HepG2 (cell line): ENCODE results near the gene GCLC. TPM values are rescaled to one million over a fixed set of nuclear protein-coding genes. Genes with fewer than 3 reads are reported as not detected.

Experiments used
- AFF4 ChIP-seq: sonication (generic); formaldehyde crosslinking; IDR thresholded peaks from 2 replicates; pipeline ENCODE4 v1.4.0; 2020; ENCODE audit warnings: missing genetic modification reagents
- ELF3 ChIP-seq: IDR thresholded peaks from 2 replicates; pipeline ENCODE4 v1.6.1; 2016; ENCODE audit warnings: missing genetic modification reagents, missing compliant biosample characterization
- MEF2D ChIP-seq: sonication (generic); formaldehyde crosslinking; IDR thresholded peaks from 2 replicates; pipeline ENCODE4 v1.5.1; 2020; ENCODE audit warnings: mild to moderate bottlenecking, missing genetic modification reagents
- NFYB ChIP-seq: sonication (generic); formaldehyde crosslinking; IDR thresholded peaks from 2 replicates; pipeline ENCODE4 v1.4.0; 2020; ENCODE audit warnings: missing genetic modification reagents
- ZFP62 ChIP-seq: sonication (generic); formaldehyde crosslinking; IDR thresholded peaks from 2 replicates; pipeline ENCODE4 v1.4.0; 2020; ENCODE audit warnings: missing genetic modification reagents
- ZNF550 ChIP-seq: sonication (generic); formaldehyde crosslinking; IDR thresholded peaks from 2 replicates; pipeline ENCODE4 v1.4.0; 2020; ENCODE audit warnings: mild to moderate bottlenecking, missing genetic modification reagents, borderline replicate concordance
- ZNF570 ChIP-seq: sonication (generic); formaldehyde crosslinking; IDR thresholded peaks from 2 replicates; pipeline ENCODE4 v1.4.0; 2020; ENCODE audit warnings: mild to moderate bottlenecking, missing genetic modification reagents, borderline replicate concordance
- polyA plus RNA-seq, 8 experiments: library from polyadenylated mRNA; depleted of rRNA in 3 of 8; stranded (reverse) in 7 of 8; unstranded in 1 of 8; fragments of >200 nt; fragmentation: Illumina TruSeq in 4 of 8; extraction: Trizol in 4 of 8; gene quantifications; 2 replicates each; pipeline versions ENCODE4 v1.2.1 to v1.2.3, GENCODE V29; 2011 to 2016; ENCODE audit warnings: low read depth in 4 of 8, missing spikeins in 1 of 8, mixed read lengths in 1 of 8; ENCODE audit not compliant: insufficient read depth in 1 of 8
- total RNA-seq, 5 experiments: library from RNA; depleted of rRNA; stranded (reverse); fragments of >200 nt; fragmentation: Illumina TruSeq; extraction: Trizol; gene quantifications; 2 replicates each; pipeline ENCODE4 v1.2.3, GENCODE V29; 2016; ENCODE audit warnings: low read depth in 1 of 5
- TF ChIP-seq, protein P1 (sequence below): conservative IDR thresholded peaks from 2 replicates; pipeline ENCODE4 v1.6.1; 2018; ENCODE audit warnings: missing genetic modification reagents
- TF ChIP-seq, protein P2 (sequence below): sonication (generic); formaldehyde crosslinking; IDR thresholded peaks from 2 replicates; pipeline ENCODE4 v1.8.0; 2022; ENCODE audit warnings: low read depth, missing genetic modification reagents
- TF ChIP-seq, protein P3 (sequence below): sonication (generic); formaldehyde crosslinking; IDR thresholded peaks from 2 replicates; pipeline ENCODE4 v1.5.0; 2020; ENCODE audit warnings: missing genetic modification reagents
- TF ChIP-seq, protein P4 (sequence below): sonication (generic); formaldehyde crosslinking; conservative IDR thresholded peaks from 2 replicates; pipeline ENCODE4 v1.5.0; 2020; ENCODE audit warnings: missing genetic modification reagents

The GCLC gene
- total and polyA plus RNA-seq, 2 of the 13 experiments (the other 11 are each of a cell fraction or from before 2014, with no cell fraction given): 35.3 to 84.6 TPM

GRCh38 chr6:53483423-53484353 lies 61.2 kb downstream of the GCLC start (continued):
- no peak for TF ChIP-seq AFF4 (CRISPR knock-in tag)
- TF ChIP-seq, protein P1, sequence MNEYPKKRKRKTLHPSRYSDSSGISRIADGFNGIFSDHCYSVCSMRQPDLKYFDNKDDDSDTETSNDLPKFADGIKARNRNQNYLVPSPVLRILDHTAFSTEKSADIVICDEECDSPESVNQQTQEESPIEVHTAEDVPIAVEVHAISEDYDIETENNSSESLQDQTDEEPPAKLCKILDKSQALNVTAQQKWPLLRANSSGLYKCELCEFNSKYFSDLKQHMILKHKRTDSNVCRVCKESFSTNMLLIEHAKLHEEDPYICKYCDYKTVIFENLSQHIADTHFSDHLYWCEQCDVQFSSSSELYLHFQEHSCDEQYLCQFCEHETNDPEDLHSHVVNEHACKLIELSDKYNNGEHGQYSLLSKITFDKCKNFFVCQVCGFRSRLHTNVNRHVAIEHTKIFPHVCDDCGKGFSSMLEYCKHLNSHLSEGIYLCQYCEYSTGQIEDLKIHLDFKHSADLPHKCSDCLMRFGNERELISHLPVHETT (CRISPR knock-in tag): no peak
- TF ChIP-seq, protein P2, sequence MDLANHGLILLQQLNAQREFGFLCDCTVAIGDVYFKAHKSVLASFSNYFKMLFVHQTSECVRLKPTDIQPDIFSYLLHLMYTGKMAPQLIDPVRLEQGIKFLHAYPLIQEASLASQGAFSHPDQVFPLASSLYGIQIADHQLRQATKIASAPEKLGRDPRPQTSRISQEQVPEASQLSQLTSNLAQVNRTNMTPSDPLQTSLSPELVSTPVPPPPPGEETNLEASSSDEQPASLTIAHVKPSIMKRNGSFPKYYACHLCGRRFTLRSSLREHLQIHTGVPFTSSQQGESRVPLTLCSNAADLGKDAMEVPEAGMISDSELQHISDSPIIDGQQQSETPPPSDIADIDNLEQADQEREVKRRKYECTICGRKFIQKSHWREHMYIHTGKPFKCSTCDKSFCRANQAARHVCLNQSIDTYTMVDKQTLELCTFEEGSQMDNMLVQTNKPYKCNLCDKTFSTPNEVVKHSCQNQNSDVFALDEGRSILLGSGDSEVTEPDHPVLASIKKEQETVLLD (CRISPR knock-in tag): no peak
- 0 out of 2 replicates have a peak, but pooled peaks have one; percentile 14 for TF ChIP-seq ELF3
- TF ChIP-seq ZFP62 (CRISPR knock-in tag): no peak
- TF ChIP-seq, protein P3, sequence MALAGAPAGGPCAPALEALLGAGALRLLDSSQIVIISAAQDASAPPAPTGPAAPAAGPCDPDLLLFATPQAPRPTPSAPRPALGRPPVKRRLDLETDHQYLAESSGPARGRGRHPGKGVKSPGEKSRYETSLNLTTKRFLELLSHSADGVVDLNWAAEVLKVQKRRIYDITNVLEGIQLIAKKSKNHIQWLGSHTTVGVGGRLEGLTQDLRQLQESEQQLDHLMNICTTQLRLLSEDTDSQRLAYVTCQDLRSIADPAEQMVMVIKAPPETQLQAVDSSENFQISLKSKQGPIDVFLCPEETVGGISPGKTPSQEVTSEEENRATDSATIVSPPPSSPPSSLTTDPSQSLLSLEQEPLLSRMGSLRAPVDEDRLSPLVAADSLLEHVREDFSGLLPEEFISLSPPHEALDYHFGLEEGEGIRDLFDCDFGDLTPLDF (CRISPR knock-in tag): no peak
- TF ChIP-seq, protein P4, sequence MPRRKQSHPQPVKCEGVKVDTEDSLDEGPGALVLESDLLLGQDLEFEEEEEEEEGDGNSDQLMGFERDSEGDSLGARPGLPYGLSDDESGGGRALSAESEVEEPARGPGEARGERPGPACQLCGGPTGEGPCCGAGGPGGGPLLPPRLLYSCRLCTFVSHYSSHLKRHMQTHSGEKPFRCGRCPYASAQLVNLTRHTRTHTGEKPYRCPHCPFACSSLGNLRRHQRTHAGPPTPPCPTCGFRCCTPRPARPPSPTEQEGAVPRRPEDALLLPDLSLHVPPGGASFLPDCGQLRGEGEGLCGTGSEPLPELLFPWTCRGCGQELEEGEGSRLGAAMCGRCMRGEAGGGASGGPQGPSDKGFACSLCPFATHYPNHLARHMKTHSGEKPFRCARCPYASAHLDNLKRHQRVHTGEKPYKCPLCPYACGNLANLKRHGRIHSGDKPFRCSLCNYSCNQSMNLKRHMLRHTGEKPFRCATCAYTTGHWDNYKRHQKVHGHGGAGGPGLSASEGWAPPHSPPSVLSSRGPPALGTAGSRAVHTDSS: no peak
- TF ChIP-seq NFYB (CRISPR knock-in tag): peak; percentile 46; the same call in 1 of the 2 replicates
- no peak for TF ChIP-seq MEF2D
- no peak for TF ChIP-seq ZNF570 (CRISPR knock-in tag)
- no peak for TF ChIP-seq ZNF550 (CRISPR knock-in tag)
